GM12878 (cell line): ENCODE measurements around the gene NDUFA12. TPM values are rescaled to one million over a fixed set of nuclear protein-coding genes. Genes with fewer than 3 reads are reported as not detected.

Experiments
- ATAC-seq: fragments of 200-7000 bp; cut with Tn5 transposase; 3 replicates; pipeline ENCODE4 v1.9.1; 2020; ENCODE audit warnings: mild to moderate bottlenecking, moderate library complexity
- BruUV-seq: library from RNA; stranded (reverse); fragments of 400-500 nt; replicated peaks from 2 replicates; lab custom pipeline; 2021; lab: Mats Ljungman, UMichigan
- CTCF ChIA-PET: fragments of 300-600 bp; sonication (Branson Sonifier 250); formaldehyde crosslinking; extraction: SDS; loops from one replicate; lab custom pipeline; 2021; ENCODE audit warnings: inconsistent platforms; lab: Yijun Ruan, JAX
- POLR2A ChIA-PET: fragments of 350-600 bp; formaldehyde crosslinking; extraction: SDS; loops from one replicate; lab custom pipeline; 2021; ENCODE audit warnings: inconsistent platforms; lab: Charles Lee
- RAD21 ChIA-PET: fragments of 300-600 bp; sonication (Branson Sonifier 250); formaldehyde crosslinking; loops from one replicate; lab custom pipeline; 2023; ENCODE audit warnings: antibody characterized with exemption; ENCODE audit not compliant: unreplicated experiment; lab: Charles Lee
- SMC1A ChIA-PET: fragments of 300-600 bp; sonication (Branson Sonifier 250); formaldehyde crosslinking; loops from one replicate; lab custom pipeline; 2023; ENCODE audit not compliant: unreplicated experiment, uncharacterized antibody; lab: Charles Lee
- DNase-seq: peaks from one replicate; pipeline ENCODE4 v3.0.0-alpha.2; 2011; ENCODE audit warnings: low read depth, low spot score
- FAIRE-seq: peaks from 3 replicates; lab custom pipeline; 2011; peaks lifted over from hg19 to GRCh38; lab: Jason Lieb, UNC
- H2AFZ ChIP-seq: 2 replicates; pipeline ENCODE4 v1.6.0; 2011; ENCODE audit warnings: low read depth, low read length, control low read depth; ENCODE audit not compliant: control insufficient read depth
- H3K27ac ChIP-seq: 2 replicates; pipeline ENCODE4 v1.5.1; 2011; ENCODE audit warnings: control low read depth; ENCODE audit not compliant: control insufficient read depth, insufficient read depth
- H3K27me3 ChIP-seq, 2 experiments: replicated peaks in 1 of 2; 2 replicates each; pipeline versions ENCODE4 v1.6.0 to v1.6.1; 2011; ENCODE audit warnings: low read length in 1 of 2; ENCODE audit not compliant: control insufficient read depth in 2 of 2, insufficient read depth in 2 of 2
- H3K36me3 ChIP-seq, 2 experiments: 2 replicates each; pipeline ENCODE4 v1.5.1; 2011; ENCODE audit warnings: low read length in 1 of 2; ENCODE audit not compliant: control insufficient read depth in 2 of 2, insufficient read depth in 2 of 2
- H3K4me1 ChIP-seq: 2 replicates; pipeline ENCODE4 v1.6.1; 2011; ENCODE audit warnings: mild to moderate bottlenecking, low read length, moderate library complexity, mixed read lengths; ENCODE audit not compliant: control insufficient read depth, insufficient read depth
- H3K4me2 ChIP-seq: 2 replicates; pipeline ENCODE4 v1.6.0; 2011; ENCODE audit warnings: control low read depth; ENCODE audit not compliant: control insufficient read depth, insufficient read depth
- H3K4me3 ChIP-seq: fragments of 200-600 bp; sonication (generic); 2 replicates; pipeline ENCODE4 v1.5.1; 2016
- H3K79me2 ChIP-seq: 2 replicates; pipeline ENCODE4 v1.6.0; 2011; ENCODE audit warnings: low read length; ENCODE audit not compliant: control insufficient read depth, insufficient read depth
- H3K9ac ChIP-seq: 2 replicates; pipeline ENCODE4 v1.8.0; 2011; ENCODE audit warnings: low read length, control low read depth, mixed read lengths; ENCODE audit not compliant: control insufficient read depth, insufficient read depth
- H3K9me3 ChIP-seq: replicated peaks from 3 replicates; pipeline ENCODE4 v1.5.1; 2011; ENCODE audit warnings: mild to moderate bottlenecking, low read length; ENCODE audit not compliant: control insufficient read depth, insufficient read depth
- H4K20me1 ChIP-seq: 2 replicates; pipeline ENCODE4 v1.6.0; 2011; ENCODE audit not compliant: control insufficient read depth, insufficient read depth
- CEBPB ChIP-seq, 2 experiments: fragments of 150-350 bp in 1 of 2; IDR thresholded peaks; 2 replicates each; pipeline ENCODE4 v1.6.1; 2012 to 2014; ENCODE audit warnings: low read depth in 2 of 2, low read length in 2 of 2, borderline replicate concordance in 1 of 2, inconsistent platforms in 1 of 2
- HDAC6 ChIP-seq: fragments of 200-600 bp; sonication (generic); IDR thresholded peaks from one replicate; pipeline ENCODE4 v1.8.0; 2017; ENCODE audit warnings: antibody characterized with exemption; ENCODE audit not compliant: unreplicated experiment
- JUND ChIP-seq: IDR thresholded peaks from 2 replicates; pipeline ENCODE4 v1.6.1; 2012; ENCODE audit warnings: low read depth, mild to moderate bottlenecking, low read length, improper control_type of control experiment, moderate library complexity
- NFYB ChIP-seq: IDR thresholded peaks from 2 replicates; pipeline ENCODE4 v1.6.1; 2011; ENCODE audit warnings: low read depth, mild to moderate bottlenecking, low read length, improper control_type of control experiment, moderate library complexity; ENCODE audit not compliant: insufficient read depth
- POU2F2 ChIP-seq: IDR thresholded peaks from 3 replicates; pipeline ENCODE4 v1.6.1; 2011; ENCODE audit warnings: low read depth, mild to moderate bottlenecking, low read length, borderline replicate concordance
- SREBF1 ChIP-seq: IDR thresholded peaks from 2 replicates; pipeline ENCODE4 v1.6.1; 2012; ENCODE audit warnings: mild to moderate bottlenecking, low read length
- SUZ12 ChIP-seq: fragments of 200-600 bp; sonication (generic); IDR thresholded peaks from one replicate; pipeline ENCODE4 v1.6.1; 2018; ENCODE audit warnings: antibody characterized with exemption, mild to moderate bottlenecking; ENCODE audit not compliant: unreplicated experiment
- ZSCAN29 ChIP-seq: fragments of 450-650 bp; IDR thresholded peaks from 2 replicates; pipeline ENCODE4 v1.6.1; 2017; ENCODE audit warnings: mild to moderate bottlenecking, moderate library complexity
- WGBS: methylation state at CpG from one replicate; pipeline ENCODE4 v1.1.6; 2016; ENCODE audit warnings: low lambda C conversion rate; ENCODE audit not compliant: insufficient replicate concordance, insufficient coverage; ENCODE audit errors: missing lambda C conversion rate; 5-methylcytosine and 5-hydroxymethylcytosine counted together
- in situ Hi-C: fragments of 300-500 bp; cut with MboI; formaldehyde crosslinking; loops from 9 replicates; pipeline ENCODE4 v1.14.3; 2018; ENCODE audit warnings: mixed read lengths
- intact Hi-C: fragments of 100-400 bp; cut with micrococcal nuclease; formaldehyde crosslinking; loops from one replicate; pipeline ENCODE4 v1.14.2; 2022; ENCODE audit not compliant: unreplicated experiment
- polyA plus RNA-seq, 11 experiments: library from polyadenylated mRNA; depleted of rRNA in 4 of 11; unstranded in 6 of 11; stranded (reverse) in 5 of 11; fragments of >200 nt; fragmentation: Nextera tagmentation in 4 of 11; fragmentation: Illumina TruSeq in 1 of 11; extraction: Ambion mirVana in 4 of 11; extraction: Trizol in 1 of 11; gene quantifications; 1 replicate in 1 of 11; 2 replicates in 10 of 11; pipeline versions ENCODE4 v1.2.1 to v1.2.3, GENCODE V29; 2011 to 2016; ENCODE audit warnings: inconsistent platforms in 2 of 11, missing spikeins in 2 of 11, low read depth in 1 of 11
- total RNA-seq, 4 experiments: library from RNA; depleted of rRNA in 3 of 4; stranded (reverse); fragments of >200 nt in 3 of 4; fragmentation: Illumina TruSeq in 1 of 4; extraction: Trizol in 1 of 4; gene quantifications; 2 replicates each; pipeline versions ENCODE4 v1.2.1 to v1.2.3, GENCODE V29; 2013 to 2021
- TF ChIP-seq, protein P1 (sequence below): IDR thresholded peaks from 2 replicates; pipeline ENCODE4 v1.6.1; 2011; ENCODE audit warnings: borderline replicate concordance, low read depth, mild to moderate bottlenecking, moderate library complexity, mixed read lengths, low read length; ENCODE audit not compliant: insufficient read depth; ENCODE audit errors: extremely low read length
- TF ChIP-seq, protein P2 (sequence below): IDR thresholded peaks from 2 replicates; pipeline ENCODE4 v1.6.1; 2011; ENCODE audit warnings: mild to moderate bottlenecking, low read depth, low read length, moderate library complexity; ENCODE audit not compliant: insufficient replicate concordance

NDUFA12 gene
- total and polyA plus RNA-seq, 10 of the 15 experiments (the other 5 are each of a cell fraction or from before 2014, with no cell fraction given): 141 to 1,021 (median 295) TPM

DNA sequence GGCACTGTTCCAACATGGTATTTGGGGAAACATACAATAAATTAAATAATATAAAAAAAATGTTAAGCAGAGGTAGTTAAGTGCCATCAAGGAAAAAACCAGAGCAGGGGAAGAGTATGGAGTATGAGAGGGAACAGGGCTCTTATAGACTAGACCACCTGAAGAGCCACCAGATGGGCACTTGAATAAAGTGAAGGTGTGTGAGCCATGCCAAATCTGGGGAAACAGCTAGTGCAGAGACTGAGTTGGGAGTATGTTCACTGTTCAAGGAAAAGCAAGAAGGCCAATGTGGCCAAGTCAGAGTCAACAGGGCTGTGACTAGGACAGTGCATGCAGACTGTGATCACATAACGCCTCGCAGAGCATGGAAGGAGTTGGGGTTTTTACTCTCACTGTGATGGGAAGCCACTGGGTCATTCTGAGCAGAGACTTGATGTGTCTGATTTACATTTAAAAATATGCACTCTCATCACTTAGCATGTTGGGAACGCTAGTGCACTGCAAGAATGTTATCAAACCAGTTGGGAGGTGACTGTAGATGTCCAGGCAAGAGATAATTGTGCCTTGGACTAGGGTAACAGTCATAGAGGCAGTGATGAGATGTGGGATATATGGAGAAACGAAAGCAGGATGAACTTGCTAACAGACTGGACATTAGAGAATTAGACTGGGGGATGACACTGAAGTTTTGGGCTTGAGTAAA is 25.6 kb downstream of the NDUFA12 start:
- ATAC-seq: no peak
- ChIA-PET SMC1A (interaction anchor here (1.2 kb wide), 1 partner anchor 9 kb away, joined by 4 read pairs; no protein-coding TSS in a partner anchor), CTCF (interaction anchor here (0.7 to 1.0 kb wide), 2 partner anchors 36 to 1390 kb away, joined by 3 to 4 read pairs; no protein-coding TSS in a partner anchor), POLR2A (interaction anchor here (0.6 kb wide), 1 partner anchor 17 kb away, joined by 3 read pairs; no protein-coding TSS in a partner anchor), RAD21 (interaction anchor here (0.7 kb wide), 1 partner anchor 561 kb away, joined by 3 read pairs; no protein-coding TSS in a partner anchor)
- BruUV-seq: no TSS peak
- no peak for DNase-seq
- Histone ChIP-seq H3K9ac (no peak overlapping the region), H3K4me2 (no peak overlapping the region), H4K20me1 (no peaks in the 10 kb centered on the region), H3K79me2 (no peaks in the 10 kb centered on the region; the same call in none of the 2 replicates), H3K4me3 (no peak overlapping the region), H3K36me3 (no peaks in the 10 kb centered on the region; a peak in 1 of 4 replicates), H2AFZ (no peak overlapping the region), H3K4me1 (no peaks in the 10 kb centered on the region)
- intact Hi-C loops: no loop called here
- WGBS: 47% methylated on average over 4 of the region's 4 CpGs
- in situ Hi-C loops: no loop called here
- TF ChIP-seq SUZ12 (no peak), NFYB (no peak), SREBF1 (no peak), JUND (no peak), HDAC6 (no peak), ZSCAN29 (no peak), CEBPB (IDR thresholded peaks at IDR 0.05; ENCODE audit: borderline replicate concordance in 1 of 2, low read depth in 2 of 2, low read length in 2 of 2) (no peak), POU2F2 (no peak)
- TF ChIP-seq, protein P1, sequence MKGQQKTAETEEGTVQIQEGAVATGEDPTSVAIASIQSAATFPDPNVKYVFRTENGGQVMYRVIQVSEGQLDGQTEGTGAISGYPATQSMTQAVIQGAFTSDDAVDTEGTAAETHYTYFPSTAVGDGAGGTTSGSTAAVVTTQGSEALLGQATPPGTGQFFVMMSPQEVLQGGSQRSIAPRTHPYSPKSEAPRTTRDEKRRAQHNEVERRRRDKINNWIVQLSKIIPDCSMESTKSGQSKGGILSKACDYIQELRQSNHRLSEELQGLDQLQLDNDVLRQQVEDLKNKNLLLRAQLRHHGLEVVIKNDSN: no peak
- TF ChIP-seq, protein P2, sequence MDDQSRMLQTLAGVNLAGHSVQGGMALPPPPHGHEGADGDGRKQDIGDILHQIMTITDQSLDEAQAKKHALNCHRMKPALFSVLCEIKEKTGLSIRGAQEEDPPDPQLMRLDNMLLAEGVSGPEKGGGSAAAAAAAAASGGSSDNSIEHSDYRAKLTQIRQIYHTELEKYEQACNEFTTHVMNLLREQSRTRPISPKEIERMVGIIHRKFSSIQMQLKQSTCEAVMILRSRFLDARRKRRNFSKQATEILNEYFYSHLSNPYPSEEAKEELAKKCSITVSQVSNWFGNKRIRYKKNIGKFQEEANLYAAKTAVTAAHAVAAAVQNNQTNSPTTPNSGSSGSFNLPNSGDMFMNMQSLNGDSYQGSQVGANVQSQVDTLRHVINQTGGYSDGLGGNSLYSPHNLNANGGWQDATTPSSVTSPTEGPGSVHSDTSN: no peak
- TF ChIP-seq, all 136 proteins: peak for 0
- H3K9me3 ChIP-seq: no peaks in the 10 kb centered on the region
- H3K27me3 ChIP-seq: no peaks in the 10 kb centered on the region
- no peak overlapping the region for H3K27ac ChIP-seq
- FAIRE-seq: no peak
